Epithelial cell of esophagus (primary cell): ENCODE results near the gene FES.

Experiments
- DNase-seq: peaks from one replicate; pipeline ENCODE4 v3.0.0; 2010; ENCODE audit warnings: low read depth
- H3K4me3 ChIP-seq: 2 replicates; pipeline ENCODE4 v1.5.1; 2011; ENCODE audit warnings: mild to moderate bottlenecking, low read length, control low read depth
- TF ChIP-seq, protein P1 (sequence below): IDR thresholded peaks from 2 replicates; pipeline ENCODE4 v1.5.1; 2011; ENCODE audit warnings: low read depth, mild to moderate bottlenecking, low read length, control low read depth, inconsistent platforms; ENCODE audit not compliant: insufficient read depth; ENCODE audit errors: missing control alignments

FES gene

DNA sequence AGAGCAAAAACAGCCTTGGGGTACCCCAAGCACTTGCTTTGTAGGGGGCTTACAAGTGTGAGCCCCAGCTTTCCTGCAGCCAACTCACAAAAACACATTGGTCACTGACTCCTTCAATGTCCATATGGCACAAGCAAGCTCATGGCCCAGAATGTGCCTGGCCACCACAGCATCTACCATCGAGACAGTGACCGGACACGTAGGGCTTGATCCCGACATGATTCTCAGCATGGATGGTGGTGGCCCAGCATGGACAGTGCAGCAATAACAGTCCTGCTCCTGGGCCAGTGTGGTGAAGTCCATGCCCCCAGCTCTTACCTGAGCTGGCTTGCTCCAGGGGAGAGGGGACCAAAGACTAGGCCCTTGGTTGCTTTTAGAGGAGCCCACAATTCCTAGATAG lies 56.7 kb downstream of the FES start:
- DNase-seq, result no peak
- TF ChIP-seq, protein P1, sequence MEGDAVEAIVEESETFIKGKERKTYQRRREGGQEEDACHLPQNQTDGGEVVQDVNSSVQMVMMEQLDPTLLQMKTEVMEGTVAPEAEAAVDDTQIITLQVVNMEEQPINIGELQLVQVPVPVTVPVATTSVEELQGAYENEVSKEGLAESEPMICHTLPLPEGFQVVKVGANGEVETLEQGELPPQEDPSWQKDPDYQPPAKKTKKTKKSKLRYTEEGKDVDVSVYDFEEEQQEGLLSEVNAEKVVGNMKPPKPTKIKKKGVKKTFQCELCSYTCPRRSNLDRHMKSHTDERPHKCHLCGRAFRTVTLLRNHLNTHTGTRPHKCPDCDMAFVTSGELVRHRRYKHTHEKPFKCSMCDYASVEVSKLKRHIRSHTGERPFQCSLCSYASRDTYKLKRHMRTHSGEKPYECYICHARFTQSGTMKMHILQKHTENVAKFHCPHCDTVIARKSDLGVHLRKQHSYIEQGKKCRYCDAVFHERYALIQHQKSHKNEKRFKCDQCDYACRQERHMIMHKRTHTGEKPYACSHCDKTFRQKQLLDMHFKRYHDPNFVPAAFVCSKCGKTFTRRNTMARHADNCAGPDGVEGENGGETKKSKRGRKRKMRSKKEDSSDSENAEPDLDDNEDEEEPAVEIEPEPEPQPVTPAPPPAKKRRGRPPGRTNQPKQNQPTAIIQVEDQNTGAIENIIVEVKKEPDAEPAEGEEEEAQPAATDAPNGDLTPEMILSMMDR, result no peak
- no peak overlapping the region for H3K4me3 ChIP-seq

DNA sequence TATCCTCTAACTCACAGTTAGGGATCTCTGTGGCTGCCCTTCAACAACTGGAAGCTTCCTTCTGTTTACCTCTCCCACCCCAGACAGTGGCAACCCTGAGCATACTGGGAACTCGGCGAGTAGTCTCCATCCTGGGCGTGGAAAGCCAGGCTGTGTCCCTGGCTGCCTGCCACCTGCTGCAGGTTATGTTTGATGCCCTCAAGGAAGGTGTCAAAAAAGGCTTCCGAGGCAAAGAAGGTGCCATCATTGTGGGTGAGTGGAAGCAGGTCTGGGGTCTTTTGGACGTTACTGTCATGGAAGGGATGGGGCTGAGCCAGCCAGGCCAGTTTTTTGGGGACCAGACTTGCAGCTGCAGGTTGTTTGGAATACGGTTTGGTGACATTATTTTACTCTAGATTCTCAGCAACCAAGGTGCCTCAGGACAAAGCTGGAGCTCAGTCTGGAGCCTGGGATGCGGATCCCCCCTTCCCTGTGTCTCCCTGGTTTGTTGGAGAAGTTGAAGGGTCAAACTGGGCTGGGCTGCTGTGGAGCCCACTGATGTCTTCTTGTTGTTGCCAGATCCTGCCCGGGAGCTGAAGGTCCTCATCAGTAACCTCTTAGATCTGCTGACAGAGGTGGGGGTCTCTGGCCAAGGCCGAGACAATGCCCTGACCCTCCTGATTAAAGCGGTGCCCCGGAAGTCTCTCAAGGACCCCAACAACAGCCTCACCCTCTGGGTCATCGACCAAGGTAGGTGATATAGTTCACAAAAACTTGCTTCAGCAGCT lies 58.2 kb downstream of the FES start:
- DNase-seq, result no peak
- TF ChIP-seq, protein P1, result no peak
- H3K4me3 ChIP-seq, result no peak overlapping the region

DNA sequence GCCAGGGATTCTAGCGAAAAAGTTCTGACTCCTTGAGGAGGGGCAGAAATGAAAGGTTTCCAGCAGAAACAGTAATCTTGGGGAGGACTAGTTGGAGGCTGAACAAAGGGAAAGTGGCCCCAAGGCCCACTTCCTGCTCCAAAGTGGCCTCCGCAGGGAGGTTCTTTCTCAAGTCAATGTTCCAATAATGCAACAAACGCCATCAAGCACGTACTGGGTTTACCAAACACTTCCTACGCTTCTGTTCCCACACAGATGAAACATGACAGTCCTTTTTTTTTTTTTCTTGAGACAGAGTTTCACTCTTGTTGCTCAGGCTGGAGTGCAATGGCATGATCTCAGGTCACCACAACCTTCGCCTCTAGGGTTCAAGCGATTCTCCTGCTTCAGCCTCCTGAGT lies 60.8 kb downstream of the FES start:
- TF ChIP-seq, protein P1, result no peak
- DNase-seq, result no peak
- H3K4me3 ChIP-seq, result no peak overlapping the region
